Keratinocyte (primary cell): Measurements from ENCODE around the gene TMEM87A.

Experiments used
- EZH2 ChIP-seq: IDR thresholded peaks from one replicate; pipeline ENCODE4 v1.6.1; 2012; ENCODE audit warnings: inconsistent platforms, mild to moderate bottlenecking, low read length, moderate library complexity
- TF ChIP-seq, protein P1 (sequence below), 3 experiments: IDR thresholded peaks in 1 of 3; conservative IDR thresholded peaks in 1 of 3; optimal IDR thresholded peaks in 1 of 3; 2 replicates in 2 of 3; 3 replicates in 1 of 3; pipeline versions ENCODE3 to v1.5.1; 2011; ENCODE audit warnings: low read length in 3 of 3, mild to moderate bottlenecking in 3 of 3, moderate library complexity in 2 of 3, control low read depth in 1 of 3, inconsistent platforms in 1 of 3; ENCODE audit not compliant: insufficient read depth in 2 of 3; ENCODE audit errors: extremely low read depth in 1 of 3

- TF ChIP-seq, protein P1, sequence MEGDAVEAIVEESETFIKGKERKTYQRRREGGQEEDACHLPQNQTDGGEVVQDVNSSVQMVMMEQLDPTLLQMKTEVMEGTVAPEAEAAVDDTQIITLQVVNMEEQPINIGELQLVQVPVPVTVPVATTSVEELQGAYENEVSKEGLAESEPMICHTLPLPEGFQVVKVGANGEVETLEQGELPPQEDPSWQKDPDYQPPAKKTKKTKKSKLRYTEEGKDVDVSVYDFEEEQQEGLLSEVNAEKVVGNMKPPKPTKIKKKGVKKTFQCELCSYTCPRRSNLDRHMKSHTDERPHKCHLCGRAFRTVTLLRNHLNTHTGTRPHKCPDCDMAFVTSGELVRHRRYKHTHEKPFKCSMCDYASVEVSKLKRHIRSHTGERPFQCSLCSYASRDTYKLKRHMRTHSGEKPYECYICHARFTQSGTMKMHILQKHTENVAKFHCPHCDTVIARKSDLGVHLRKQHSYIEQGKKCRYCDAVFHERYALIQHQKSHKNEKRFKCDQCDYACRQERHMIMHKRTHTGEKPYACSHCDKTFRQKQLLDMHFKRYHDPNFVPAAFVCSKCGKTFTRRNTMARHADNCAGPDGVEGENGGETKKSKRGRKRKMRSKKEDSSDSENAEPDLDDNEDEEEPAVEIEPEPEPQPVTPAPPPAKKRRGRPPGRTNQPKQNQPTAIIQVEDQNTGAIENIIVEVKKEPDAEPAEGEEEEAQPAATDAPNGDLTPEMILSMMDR (optimal IDR thresholded peaks at IDR 0.05 in 1 of 3, IDR thresholded peaks at IDR 0.05 in 1 of 3, conservative IDR thresholded peaks at IDR 0.05 in 1 of 3; ENCODE audit: extremely low read depth in 1 of 3, insufficient read depth in 2 of 3, low read length in 3 of 3) = no peak
- TF ChIP-seq EZH2 = no peak
Measured at GRCh38 chr15:42279234-42279723, 6.0 kb upstream of the TMEM87A start.
